ENCODE results near the gene TFB1M.

- TF ChIP-seq, protein P1, sequence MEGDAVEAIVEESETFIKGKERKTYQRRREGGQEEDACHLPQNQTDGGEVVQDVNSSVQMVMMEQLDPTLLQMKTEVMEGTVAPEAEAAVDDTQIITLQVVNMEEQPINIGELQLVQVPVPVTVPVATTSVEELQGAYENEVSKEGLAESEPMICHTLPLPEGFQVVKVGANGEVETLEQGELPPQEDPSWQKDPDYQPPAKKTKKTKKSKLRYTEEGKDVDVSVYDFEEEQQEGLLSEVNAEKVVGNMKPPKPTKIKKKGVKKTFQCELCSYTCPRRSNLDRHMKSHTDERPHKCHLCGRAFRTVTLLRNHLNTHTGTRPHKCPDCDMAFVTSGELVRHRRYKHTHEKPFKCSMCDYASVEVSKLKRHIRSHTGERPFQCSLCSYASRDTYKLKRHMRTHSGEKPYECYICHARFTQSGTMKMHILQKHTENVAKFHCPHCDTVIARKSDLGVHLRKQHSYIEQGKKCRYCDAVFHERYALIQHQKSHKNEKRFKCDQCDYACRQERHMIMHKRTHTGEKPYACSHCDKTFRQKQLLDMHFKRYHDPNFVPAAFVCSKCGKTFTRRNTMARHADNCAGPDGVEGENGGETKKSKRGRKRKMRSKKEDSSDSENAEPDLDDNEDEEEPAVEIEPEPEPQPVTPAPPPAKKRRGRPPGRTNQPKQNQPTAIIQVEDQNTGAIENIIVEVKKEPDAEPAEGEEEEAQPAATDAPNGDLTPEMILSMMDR (IDR thresholded peaks at IDR 0.05), result no peak
- TF ChIP-seq POLR2A (IDR thresholded peaks at IDR 0.05) (no peak), EP300 (IDR thresholded peaks at IDR 0.05) (no peak)
Observed at GRCh38 chr6:155259897-155260296, 54.4 kb downstream of the TFB1M start.
